Ovary (tissue), 9 donors: ENCODE measurements around the gene CHRM1. TPM values are rescaled to one million over a fixed set of nuclear protein-coding genes. Genes with fewer than 3 reads are reported as not detected.
A peak's percentile ranks its signal among the peaks of the same experiment; 100 is the strongest.

Source experiments
- DNase-seq, 5 donors: peaks; one replicate each; pipeline ENCODE4 v3.0.0-alpha.2; 2019 to 2020
- H3K27ac ChIP-seq, 2 donors: fragments of 200-600 bp; one replicate each; pipeline versions ENCODE4 v1.5.1 to v1.8.0; 2019 to 2022
- H3K27me3 ChIP-seq: fragments of 200-600 bp; one replicate; pipeline ENCODE4 v1.8.0; 2022
- H3K36me3 ChIP-seq: fragments of 200-600 bp; sonication (generic); one replicate; pipeline ENCODE4 v1.5.1; 2019
- H3K4me1 ChIP-seq: one replicate; pipeline ENCODE4 v1.8.1; 2013; ENCODE audit warnings: mild to moderate bottlenecking, moderate library complexity; ENCODE audit not compliant: insufficient read depth
- H3K4me3 ChIP-seq: fragments of 200-600 bp; sonication (generic); one replicate; pipeline ENCODE4 v1.5.1; 2017
- H3K9me3 ChIP-seq, 2 donors: fragments of 200-600 bp in 1 of 2; sonication (generic) in 1 of 2; one replicate each; pipeline versions ENCODE4 v1.5.1 to v1.8.1; 2013 to 2019; ENCODE audit warnings: mild to moderate bottlenecking in 1 of 2, moderate library complexity in 1 of 2
- EP300 ChIP-seq: sonication (generic); formaldehyde crosslinking; IDR thresholded peaks from one replicate; pipeline ENCODE4 v1.6.1; 2017; ENCODE audit warnings: antibody characterized with exemption
- POLR2A ChIP-seq: fragments of 450-650 bp; IDR thresholded peaks from one replicate; pipeline ENCODE4 v1.6.1; 2017; ENCODE audit warnings: antibody characterized with exemption, mild to moderate bottlenecking, moderate library complexity
- WGBS, 3 donors: extraction: QIAGEN DNeasy Blood & Tissue Kit in 1 of 3; methylation state at CpG; one replicate each; pipeline versions ENCODE4 v1.1.5 to v1.1.7; 2013 to 2017; 5-methylcytosine and 5-hydroxymethylcytosine counted together
- intact Hi-C, 4 donors: fragments of 100-400 bp; cut with DNase I; formaldehyde crosslinking; loops; one replicate each; pipeline versions ENCODE4 v1.11.0 to v1.15.1; 2022 to 2023
- polyA plus RNA-seq, 2 donors: library from polyadenylated mRNA; stranded (reverse); fragments of 200-250 nt in 1 of 2; fragments of 350-450 nt in 1 of 2; fragmentation: Illumina TruSeq in 1 of 2; extraction: RNeasy Lipid Tissue Mini Kit (QIAGEN cat#74804) in 1 of 2; gene quantifications; one replicate each; pipeline ENCODE4 v1.2.3, GENCODE V29; 2013 to 2014
- total RNA-seq, 7 donors: library from RNA; depleted of rRNA in 2 of 7; stranded (reverse); fragments of >200 nt in 2 of 7; fragmentation: NEBNext Ultra II Directional in 3 of 7; extraction: Animal tissue kit (Norgen Biotek cat#: 25700) in 3 of 7; gene quantifications; one replicate each; pipeline versions ENCODE4 v1.1.0 to v1.2.4, GENCODE V29; 2016 to 2023
- TF ChIP-seq, protein P1 (sequence below), 3 donors: fragments of 450-650 bp in 2 of 3; fragments of 200-600 bp in 1 of 3; IDR thresholded peaks; one replicate each; pipeline versions ENCODE4 v1.5.1 to v1.8.0; 2016 to 2022; ENCODE audit warnings: antibody characterized with exemption in 3 of 3, mild to moderate bottlenecking in 1 of 3
- donor health status: DM: no; HTN: no; CAD: no; lungs with moderate emphysema.
- donor health status: DM: no; HTN: no; CAD: no.
- donor health status: Bipolar disorder and iron deficiency.
- donor health status: DM: yes; HTN: yes; CAD: no.
- donor health status: DM: no; HTN: no; CAD: no.
- donor health status: DM: yes; HTN: yes; CAD: no.

Gene CHRM1
- total and polyA plus RNA-seq, 9 donors: not detected

DNA sequence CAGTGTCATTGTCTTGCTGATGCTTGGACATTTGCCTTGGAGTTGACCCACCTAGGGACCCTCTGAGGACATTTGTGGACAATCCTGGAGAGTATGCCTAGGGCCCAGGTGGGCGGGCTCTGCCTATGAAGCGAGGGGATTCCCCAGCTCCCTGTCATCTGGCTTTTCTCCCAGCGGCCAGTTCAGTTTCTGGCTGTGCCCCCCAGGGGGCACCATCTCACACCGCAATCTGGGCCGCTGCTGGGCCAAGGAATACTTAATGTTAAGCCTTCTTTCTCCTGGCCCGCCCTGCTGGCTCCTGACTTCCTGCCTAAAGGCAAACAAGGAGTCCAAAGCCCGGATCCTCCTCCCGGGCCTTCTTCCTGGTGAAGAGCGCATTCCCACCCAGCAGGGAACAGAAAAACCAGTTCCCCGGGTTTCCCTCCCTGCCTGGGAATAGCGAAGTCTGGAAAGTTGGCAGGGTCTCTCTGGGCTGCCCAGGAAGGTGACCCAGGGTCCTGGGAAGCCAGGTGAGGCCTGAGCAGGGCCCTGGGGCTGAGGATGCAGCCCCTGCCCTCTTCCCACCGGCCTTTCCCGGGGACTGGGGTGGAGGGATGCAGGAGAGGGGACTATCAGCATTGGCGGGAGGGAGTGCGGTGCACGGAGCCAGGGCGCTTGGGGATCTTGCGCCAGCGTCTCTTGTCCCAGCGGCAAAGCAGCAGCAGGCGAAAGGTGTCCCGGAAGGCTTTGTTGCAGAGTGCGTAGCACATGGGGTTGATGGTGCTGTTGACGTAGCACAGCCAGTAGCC, 11.9 kb downstream of the CHRM1 start:
- intact Hi-C loops: no loop called here
- H3K27ac ChIP-seq: no peak overlapping the region

DNA sequence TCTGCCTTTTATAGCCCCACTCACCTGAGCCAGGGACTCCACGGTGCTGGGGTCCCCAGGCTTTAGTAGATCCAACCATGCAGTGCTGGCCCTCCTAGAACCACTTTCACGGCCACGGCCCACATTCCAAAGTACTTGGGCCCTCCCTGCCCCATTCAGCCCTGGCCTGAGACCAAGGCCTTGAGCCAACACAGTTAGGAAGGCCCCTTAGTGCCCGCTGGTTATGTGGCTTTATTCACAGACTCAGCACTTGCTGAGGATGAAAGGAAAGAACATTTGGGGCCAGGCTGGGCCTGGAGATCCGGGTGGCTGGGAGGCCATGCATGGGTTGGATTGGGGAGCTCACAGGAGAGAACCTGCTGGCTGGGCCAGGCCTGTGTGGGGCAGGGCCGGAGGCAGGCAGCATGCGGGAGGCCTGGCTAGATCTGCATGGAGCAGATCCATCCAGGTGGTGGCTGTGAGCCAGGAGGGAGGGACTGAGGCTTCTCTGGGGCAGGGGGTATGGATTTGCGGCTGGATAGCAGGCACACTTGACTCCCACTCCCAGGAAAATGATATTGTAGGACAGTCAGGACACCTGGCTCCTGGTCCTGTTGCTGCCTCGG, 12.6 kb downstream of the CHRM1 start:
- H3K4me3 ChIP-seq: no peak overlapping the region
- H3K36me3 ChIP-seq: no peaks in the 10 kb centered on the region
- no peak for TF ChIP-seq POLR2A
- TF ChIP-seq, protein P1, sequence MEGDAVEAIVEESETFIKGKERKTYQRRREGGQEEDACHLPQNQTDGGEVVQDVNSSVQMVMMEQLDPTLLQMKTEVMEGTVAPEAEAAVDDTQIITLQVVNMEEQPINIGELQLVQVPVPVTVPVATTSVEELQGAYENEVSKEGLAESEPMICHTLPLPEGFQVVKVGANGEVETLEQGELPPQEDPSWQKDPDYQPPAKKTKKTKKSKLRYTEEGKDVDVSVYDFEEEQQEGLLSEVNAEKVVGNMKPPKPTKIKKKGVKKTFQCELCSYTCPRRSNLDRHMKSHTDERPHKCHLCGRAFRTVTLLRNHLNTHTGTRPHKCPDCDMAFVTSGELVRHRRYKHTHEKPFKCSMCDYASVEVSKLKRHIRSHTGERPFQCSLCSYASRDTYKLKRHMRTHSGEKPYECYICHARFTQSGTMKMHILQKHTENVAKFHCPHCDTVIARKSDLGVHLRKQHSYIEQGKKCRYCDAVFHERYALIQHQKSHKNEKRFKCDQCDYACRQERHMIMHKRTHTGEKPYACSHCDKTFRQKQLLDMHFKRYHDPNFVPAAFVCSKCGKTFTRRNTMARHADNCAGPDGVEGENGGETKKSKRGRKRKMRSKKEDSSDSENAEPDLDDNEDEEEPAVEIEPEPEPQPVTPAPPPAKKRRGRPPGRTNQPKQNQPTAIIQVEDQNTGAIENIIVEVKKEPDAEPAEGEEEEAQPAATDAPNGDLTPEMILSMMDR (IDR thresholded peaks at IDR 0.05): no peak
- no peak for TF ChIP-seq EP300
- no peak for DNase-seq
- no peaks in the 10 kb centered on the region for H3K4me1 ChIP-seq
- no peak overlapping the region for H3K27ac ChIP-seq
- 65 to 74% (median 69%) methylated on average over 9 of the region's 9 CpGs for WGBS, 3 donors
- no peaks in the 10 kb centered on the region for H3K9me3 ChIP-seq
- intact Hi-C loops: no loop called here
- H3K27me3 ChIP-seq: no peaks in the 10 kb centered on the region

More for the DNA sequence above, 11.9 kb downstream of the CHRM1 start:
- TF ChIP-seq POLR2A (no peak), EP300 (no peak)
- TF ChIP-seq, protein P1 (IDR thresholded peaks at IDR 0.05): peak in 1 of 3 donors; percentile 8
- H3K4me3 ChIP-seq: no peak overlapping the region
- peak in 3 of 5 donors; percentile 40 to 63 (median 43) for DNase-seq
- no peaks in the 10 kb centered on the region for H3K9me3 ChIP-seq
- H3K27me3 ChIP-seq: no peaks in the 10 kb centered on the region
- 61 to 62% (median 61%) methylated on average over 24 of the region's 24 CpGs for WGBS, 3 donors
- H3K4me1 ChIP-seq: no peaks in the 10 kb centered on the region
- H3K36me3 ChIP-seq: no peaks in the 10 kb centered on the region

DNA sequence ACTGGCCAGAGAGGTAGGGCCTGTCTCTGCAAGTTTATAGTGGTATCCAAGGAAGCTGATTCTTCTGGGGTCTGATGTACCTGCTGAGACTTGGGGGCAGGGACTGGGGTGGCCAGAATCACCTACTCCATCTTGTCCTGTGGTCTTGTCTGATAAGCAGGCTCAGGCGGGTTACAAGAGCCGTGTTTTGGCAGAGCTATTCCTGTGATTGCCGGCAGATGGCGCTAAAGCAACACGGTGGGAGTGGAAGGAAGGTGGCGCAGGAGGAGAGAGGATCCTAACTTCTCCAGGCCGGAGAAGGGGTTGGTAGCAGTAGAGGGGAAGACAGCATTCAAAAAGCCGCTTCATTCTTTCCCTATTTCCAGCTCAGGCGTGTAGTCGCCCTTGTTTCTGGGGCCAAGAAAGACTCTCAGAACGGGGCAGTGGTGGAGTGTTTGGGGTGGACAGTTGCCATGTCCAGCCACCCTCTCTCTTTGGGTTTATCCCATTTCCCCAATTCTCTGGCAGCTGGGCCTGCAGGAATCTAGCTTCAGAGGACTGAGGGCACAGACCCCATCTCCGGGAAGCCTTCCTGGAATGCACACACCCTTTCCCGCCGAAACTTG, 15.1 kb downstream of the CHRM1 start:
- TF ChIP-seq, protein P1 (IDR thresholded peaks at IDR 0.05): peak; percentile 93 to 96 (median 94)
- TF ChIP-seq POLR2A (no peak), EP300 (no peak)
- WGBS, 3 donors: 15 to 18% (median 16%) methylated on average over 14 of the region's 14 CpGs

DNA sequence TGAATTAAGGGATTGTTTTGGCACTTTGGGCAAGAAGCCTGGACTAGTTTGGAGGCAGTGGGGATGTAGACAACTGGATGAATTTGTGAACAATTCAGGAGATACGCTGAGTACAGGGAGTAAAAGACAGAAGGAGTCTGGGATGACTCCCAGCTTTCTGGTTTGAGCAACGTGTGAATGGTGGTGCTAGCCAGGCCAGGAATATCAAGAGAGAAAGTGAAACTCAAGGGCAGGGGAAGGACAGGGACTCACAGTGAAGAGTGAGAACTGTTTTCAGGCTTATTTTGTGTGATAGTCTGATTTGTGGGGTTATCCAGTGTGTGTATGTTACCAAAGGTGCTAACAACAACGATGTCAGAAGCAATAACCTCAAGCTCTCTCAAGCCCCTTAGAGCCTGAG, 15.9 kb downstream of the CHRM1 start:
- H3K27ac ChIP-seq: peak overlapping the region in 1 of 2 donors; percentile 61
- 5 to 7% (median 7%) methylated on average over 3 of the region's 3 CpGs for WGBS, 3 donors

More for the DNA sequence above, 15.1 kb downstream of the CHRM1 start:
- H3K4me1 ChIP-seq: no peaks in the 10 kb centered on the region
- no peaks in the 10 kb centered on the region for H3K27me3 ChIP-seq
- peak overlapping the region in 1 of 2 donors; percentile 61 for H3K27ac ChIP-seq
- no peaks in the 10 kb centered on the region for H3K36me3 ChIP-seq
- no peaks in the 10 kb centered on the region for H3K9me3 ChIP-seq
- no peak overlapping the region for H3K4me3 ChIP-seq
- DNase-seq: peak; percentile 70 to 89 (median 85)
- intact Hi-C loops: loop anchor here (1.0 to 2.0 kb wide), 2 partner anchors 117 kb away; no protein-coding TSS in a partner anchor

More for the DNA sequence above, 15.9 kb downstream of the CHRM1 start:
- Histone ChIP-seq H3K4me3 (no peak overlapping the region), H3K36me3 (no peaks in the 10 kb centered on the region), H3K27me3 (no peaks in the 10 kb centered on the region), H3K9me3 (no peaks in the 10 kb centered on the region), H3K4me1 (no peaks in the 10 kb centered on the region)
- TF ChIP-seq, protein P1 (IDR thresholded peaks at IDR 0.05): no peak
- TF ChIP-seq EP300: no peak
- TF ChIP-seq POLR2A: no peak
- intact Hi-C loops: no loop called here
- DNase-seq: no peak
